H1 (cell line): Measurements from ENCODE around the gene ELP1. TPM values are rescaled to one million over a fixed set of nuclear protein-coding genes. Genes with fewer than 3 reads are reported as not detected.

ENCODE experiments used
- CTBP2 ChIP-seq: IDR thresholded peaks from 2 replicates; pipeline ENCODE4 v1.7.0; 2011; ENCODE audit warnings: borderline replicate concordance, mild to moderate bottlenecking, moderate library complexity, mixed read lengths, low read length; ENCODE audit not compliant: insufficient read depth, insufficient read length
- KDM1A ChIP-seq: fragments of 200-600, 300-600 bp; sonication (generic); IDR thresholded peaks from 2 replicates; pipeline ENCODE4 v1.7.1; 2016; ENCODE audit warnings: mild to moderate bottlenecking, low read length, borderline replicate concordance
- SP4 ChIP-seq: IDR thresholded peaks from 2 replicates; pipeline ENCODE4 v1.6.1; 2012; ENCODE audit warnings: low read length, inconsistent platforms
- SUZ12 ChIP-seq: fragments of 200-600 bp; sonication (generic); IDR thresholded peaks from 2 replicates; pipeline ENCODE4 v1.6.1; 2012; ENCODE audit warnings: mild to moderate bottlenecking, inconsistent platforms, low read length, moderate library complexity, mixed read lengths
- TEAD4 ChIP-seq: IDR thresholded peaks from 2 replicates; pipeline ENCODE4 v1.6.1; 2012; ENCODE audit warnings: low read depth, low read length, inconsistent platforms, mixed read lengths
- polyA plus RNA-seq, 7 experiments: library from polyadenylated mRNA; depleted of rRNA in 3 of 7; stranded (reverse) in 5 of 7; unstranded in 2 of 7; fragments of >200 nt in 5 of 7; fragments of 200-250 nt in 2 of 7; gene quantifications; 1 replicate in 5 of 7; 2 replicates in 1 of 7; 4 replicates in 1 of 7; pipeline versions ENCODE4 v1.2.1 to v1.2.3, GENCODE V29; 2011 to 2013; ENCODE audit warnings: missing spikeins in 2 of 7, mixed read lengths in 2 of 7
- total RNA-seq: library from RNA; stranded (reverse); fragmentation: NEBNext Ultra II Directional; extraction: Animal tissue kit (Norgen Biotek cat#: 25700); gene quantifications from 2 replicates; pipeline ENCODE4 v1.2.1, GENCODE V29; 2021
- TF ChIP-seq, protein P1 (sequence below), 3 experiments: IDR thresholded peaks; 1 replicate in 2 of 3; 2 replicates in 1 of 3; pipeline versions ENCODE4 v1.5.1 to v1.6.1; 2011; ENCODE audit warnings: low read length in 3 of 3, mild to moderate bottlenecking in 3 of 3, inconsistent platforms in 2 of 3, low read depth in 1 of 3, moderate library complexity in 1 of 3; ENCODE audit not compliant: insufficient read depth in 1 of 3; ENCODE audit errors: control extremely low read depth in 1 of 3

ELP1 gene
- total and polyA plus RNA-seq, 2 of the 8 experiments (the other 6 are each of a cell fraction or from before 2014, with no cell fraction given) = 13.9 to 31.3 TPM

- TF ChIP-seq, protein P1, sequence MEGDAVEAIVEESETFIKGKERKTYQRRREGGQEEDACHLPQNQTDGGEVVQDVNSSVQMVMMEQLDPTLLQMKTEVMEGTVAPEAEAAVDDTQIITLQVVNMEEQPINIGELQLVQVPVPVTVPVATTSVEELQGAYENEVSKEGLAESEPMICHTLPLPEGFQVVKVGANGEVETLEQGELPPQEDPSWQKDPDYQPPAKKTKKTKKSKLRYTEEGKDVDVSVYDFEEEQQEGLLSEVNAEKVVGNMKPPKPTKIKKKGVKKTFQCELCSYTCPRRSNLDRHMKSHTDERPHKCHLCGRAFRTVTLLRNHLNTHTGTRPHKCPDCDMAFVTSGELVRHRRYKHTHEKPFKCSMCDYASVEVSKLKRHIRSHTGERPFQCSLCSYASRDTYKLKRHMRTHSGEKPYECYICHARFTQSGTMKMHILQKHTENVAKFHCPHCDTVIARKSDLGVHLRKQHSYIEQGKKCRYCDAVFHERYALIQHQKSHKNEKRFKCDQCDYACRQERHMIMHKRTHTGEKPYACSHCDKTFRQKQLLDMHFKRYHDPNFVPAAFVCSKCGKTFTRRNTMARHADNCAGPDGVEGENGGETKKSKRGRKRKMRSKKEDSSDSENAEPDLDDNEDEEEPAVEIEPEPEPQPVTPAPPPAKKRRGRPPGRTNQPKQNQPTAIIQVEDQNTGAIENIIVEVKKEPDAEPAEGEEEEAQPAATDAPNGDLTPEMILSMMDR (IDR thresholded peaks at IDR 0.05; ENCODE audit: control extremely low read depth in 1 of 3, insufficient read depth in 1 of 3, low read depth in 1 of 3, low read length in 3 of 3) = no peak
- TF ChIP-seq KDM1A = no peak
- no peak for TF ChIP-seq SP4
- TF ChIP-seq TEAD4 = no peak
- no peak for TF ChIP-seq CTBP2
- no peak for TF ChIP-seq SUZ12
Measured at GRCh38 chr9:108885643-108886348, 48.1 kb downstream of the ELP1 start (continued).
